H1 (cell line): ENCODE results near the gene TMEM145. TPM values are rescaled to one million over a fixed set of nuclear protein-coding genes. Genes with fewer than 3 reads are reported as not detected.

ENCODE experiments used
- MAFK ChIP-seq: IDR thresholded peaks from 2 replicates; pipeline ENCODE4 v1.6.1; 2012; ENCODE audit warnings: low read depth, mild to moderate bottlenecking, improper control_type of control experiment, low read length
- polyA plus RNA-seq, 7 experiments: library from polyadenylated mRNA; depleted of rRNA in 3 of 7; stranded (reverse) in 5 of 7; unstranded in 2 of 7; fragments of >200 nt in 5 of 7; fragments of 200-250 nt in 2 of 7; gene quantifications; 1 replicate in 5 of 7; 2 replicates in 1 of 7; 4 replicates in 1 of 7; pipeline versions ENCODE4 v1.2.1 to v1.2.3, GENCODE V29; 2011 to 2013; ENCODE audit warnings: missing spikeins in 2 of 7, mixed read lengths in 2 of 7
- total RNA-seq: library from RNA; stranded (reverse); fragmentation: NEBNext Ultra II Directional; extraction: Animal tissue kit (Norgen Biotek cat#: 25700); gene quantifications from 2 replicates; pipeline ENCODE4 v1.2.1, GENCODE V29; 2021
- TF ChIP-seq, protein P1 (sequence below): IDR thresholded peaks from 2 replicates; pipeline ENCODE4 v1.6.1; 2012; ENCODE audit warnings: inconsistent platforms

The TMEM145 gene
- total and polyA plus RNA-seq, 2 of the 8 experiments (the other 6 are each of a cell fraction or from before 2014, with no cell fraction given): 2.3 to 4.7 TPM

DNA sequence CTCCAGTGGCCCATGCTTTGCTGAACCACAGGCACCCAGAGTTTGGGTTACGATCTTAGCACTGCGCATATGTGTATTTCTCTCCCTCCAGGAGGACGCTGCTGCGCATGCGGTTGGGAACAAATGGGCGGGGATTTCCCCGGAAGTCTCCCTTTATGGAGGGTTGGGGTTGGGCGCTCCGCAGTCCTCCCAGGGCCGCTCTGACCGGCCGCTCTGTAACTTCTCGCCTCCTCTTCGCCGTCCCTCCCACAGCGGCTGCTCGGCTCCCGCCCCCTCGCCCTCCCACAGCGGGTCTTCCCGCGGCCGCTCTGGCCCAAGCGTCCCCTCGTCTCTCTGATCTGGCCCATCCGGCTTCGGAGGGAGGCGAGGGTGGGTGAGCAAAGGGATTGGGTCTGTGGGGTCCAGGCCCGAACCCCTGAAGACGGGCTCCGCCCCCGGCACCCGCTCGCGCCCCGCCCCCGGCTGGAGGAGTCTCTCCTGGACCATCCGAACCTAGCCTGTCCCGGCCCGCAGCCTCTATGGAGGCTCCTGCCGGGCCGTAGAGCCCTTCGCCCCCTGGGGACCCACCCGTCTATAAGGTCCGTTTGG, 12.3 kb downstream of the TMEM145 start, which contains the start of gene MEGF8 (continued):
- TF ChIP-seq, protein P1, sequence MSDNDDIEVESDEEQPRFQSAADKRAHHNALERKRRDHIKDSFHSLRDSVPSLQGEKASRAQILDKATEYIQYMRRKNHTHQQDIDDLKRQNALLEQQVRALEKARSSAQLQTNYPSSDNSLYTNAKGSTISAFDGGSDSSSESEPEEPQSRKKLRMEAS: no peak
- no peak for TF ChIP-seq MAFK
- TF ChIP-seq, all 59 proteins: peak for 21
